ENCODE data around the gene MTM1.

The MTM1 gene

DNA sequence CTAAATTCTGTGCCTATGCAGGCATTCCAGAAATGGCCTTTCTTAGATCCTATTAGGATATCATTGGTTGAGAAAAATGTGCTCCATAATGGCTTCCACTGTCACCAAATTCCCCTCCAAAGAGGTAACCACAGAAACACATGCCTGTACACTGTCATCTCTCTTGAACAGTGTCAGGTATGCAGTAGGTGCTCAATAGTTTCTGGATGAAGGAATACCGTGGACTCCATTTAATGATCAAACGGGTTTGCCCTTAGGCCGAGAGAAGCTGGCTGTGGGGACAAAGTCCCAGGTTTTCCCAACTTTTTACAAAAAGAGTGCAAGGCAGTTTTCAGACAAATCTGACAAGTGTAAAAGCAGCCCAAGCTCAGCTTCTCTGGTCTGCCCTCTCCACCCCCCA lies 16.5 kb upstream of the MTM1 start:
- ATAC-seq, result no peak

DNA sequence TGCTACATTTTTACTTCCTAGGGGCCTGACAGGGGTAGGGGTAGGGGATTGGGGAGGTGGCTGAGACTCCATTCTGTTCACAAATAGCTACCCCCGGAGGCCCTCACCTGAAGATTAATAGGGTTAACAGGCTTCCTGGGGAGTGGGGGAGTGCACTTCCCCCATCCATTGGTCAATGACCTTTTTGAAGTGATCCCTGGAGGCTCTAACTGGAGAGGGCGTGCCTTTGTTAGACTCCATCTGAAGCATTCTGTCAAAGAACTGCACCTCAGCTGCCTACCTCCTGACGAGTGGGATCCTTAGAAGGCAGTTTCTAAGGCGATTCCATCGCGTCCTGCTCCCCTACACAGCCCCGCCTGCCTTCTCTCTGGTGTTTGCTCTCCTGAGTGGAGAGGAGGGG lies 10.0 kb upstream of the MTM1 start:
- no peak for ATAC-seq

DNA sequence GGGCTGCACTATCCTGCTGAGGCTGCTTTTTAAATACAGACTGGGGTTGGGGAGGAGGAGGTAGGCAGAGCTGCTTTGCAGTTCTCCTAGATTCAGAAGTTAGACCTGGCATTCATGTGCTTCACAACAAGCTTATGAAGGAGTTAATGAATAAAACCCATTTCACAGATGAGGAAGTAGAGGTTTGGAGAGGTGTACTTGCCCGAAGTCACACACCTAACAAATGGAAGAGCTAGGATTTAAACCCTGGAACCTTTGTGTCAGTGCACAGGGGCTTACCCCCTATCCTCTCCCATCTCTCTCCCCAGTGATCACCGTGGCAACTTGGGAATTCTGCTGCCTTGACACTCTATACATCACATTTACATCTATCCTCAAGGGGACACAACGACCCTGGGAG lies 3.6 kb upstream of the MTM1 start:
- ATAC-seq, result no peak

DNA sequence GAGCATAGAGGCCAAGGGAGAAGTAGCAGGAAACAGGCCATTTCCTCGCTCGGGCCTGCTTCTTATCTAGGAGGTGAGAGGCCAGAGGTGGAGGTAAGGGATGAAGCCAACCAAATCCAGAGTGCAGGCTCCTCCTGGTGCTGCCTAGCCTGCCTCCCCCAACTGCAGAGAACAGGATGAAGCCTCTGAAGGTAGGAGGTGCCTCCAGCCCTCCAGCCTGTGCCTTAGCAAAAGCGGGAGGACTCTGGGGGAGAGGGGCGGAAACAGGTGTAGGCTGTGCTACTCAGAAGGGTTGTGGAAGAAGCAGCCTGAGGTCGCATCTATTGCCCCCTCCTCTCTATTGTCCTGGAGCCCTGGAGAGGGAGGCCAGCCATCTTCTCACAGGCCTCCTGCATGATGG lies 2.9 kb upstream of the MTM1 start:
- ATAC-seq, result no peak

DNA sequence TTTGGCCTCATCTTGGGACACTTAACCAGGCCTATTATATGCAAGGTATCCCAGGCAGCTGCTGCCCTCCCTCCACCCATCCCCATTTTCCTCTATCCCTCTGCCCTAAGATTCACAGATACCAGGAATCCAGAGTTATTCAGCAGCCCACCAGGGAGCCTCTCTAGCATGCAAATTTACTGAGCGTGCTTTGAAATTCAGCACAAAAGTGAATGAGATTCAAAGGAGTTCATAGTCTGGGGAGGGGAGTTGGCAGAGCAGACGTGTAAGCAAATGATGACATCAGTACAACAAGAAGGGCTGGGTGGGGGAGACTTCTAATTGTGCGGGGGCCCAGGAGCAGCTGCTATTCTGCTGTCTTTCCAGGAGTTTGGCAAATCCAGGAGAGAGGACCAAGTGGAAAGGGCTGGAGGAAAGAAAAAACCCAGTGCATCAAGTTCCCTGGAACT lies 1.7 kb upstream of the MTM1 start:
- ATAC-seq, result no peak

DNA sequence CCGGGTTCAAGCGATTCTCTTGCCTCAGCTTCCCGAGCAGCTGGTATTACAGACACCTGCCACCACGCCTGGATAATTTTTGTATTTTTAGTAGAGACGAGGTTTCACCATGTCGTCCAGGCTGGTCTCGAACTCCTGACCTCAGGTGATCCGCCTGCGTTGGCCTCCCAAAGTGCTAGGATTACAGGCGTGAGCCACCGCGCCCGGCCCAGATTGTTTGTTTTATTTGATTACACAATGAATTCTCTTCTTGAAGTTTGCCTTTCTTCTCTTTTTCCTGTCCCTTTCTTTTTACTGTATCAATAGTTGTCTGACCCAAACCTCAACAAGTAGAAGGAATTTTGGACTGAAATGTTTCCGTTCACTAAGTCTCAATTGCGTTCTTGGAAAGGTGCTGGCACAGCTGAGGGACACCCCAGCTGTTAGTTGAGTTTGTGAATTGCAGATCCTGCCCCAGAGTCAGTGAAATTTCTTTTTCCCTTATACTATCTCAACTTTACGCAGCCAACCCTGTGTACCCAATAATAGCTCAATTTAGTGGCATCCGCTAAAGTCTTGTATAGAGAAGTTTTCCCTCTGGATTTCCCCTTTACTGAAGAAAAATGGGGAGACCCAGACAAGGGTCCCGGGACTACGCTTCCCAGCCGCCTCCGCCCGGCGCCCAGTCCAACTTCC lies 639 bp upstream of the MTM1 start:
- no peak for ATAC-seq

DNA sequence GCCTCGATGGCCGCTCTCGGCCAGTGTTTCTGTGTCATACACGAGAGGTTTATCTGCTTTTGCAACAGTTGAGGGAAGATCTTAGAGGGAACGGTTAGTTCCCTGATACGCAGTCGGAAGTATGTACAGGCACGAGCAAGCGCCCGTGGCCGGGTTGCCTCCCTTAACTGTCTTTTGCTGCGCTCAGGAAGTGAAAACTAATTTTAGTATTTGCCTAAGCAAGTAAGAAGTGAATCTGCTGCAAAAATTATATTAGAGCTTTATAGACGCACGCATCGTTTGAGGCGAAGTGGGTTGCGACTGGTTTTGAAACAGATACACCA lies 695 bp downstream of the MTM1 start:
- peak; percentile 15 to 27 for ATAC-seq

DNA sequence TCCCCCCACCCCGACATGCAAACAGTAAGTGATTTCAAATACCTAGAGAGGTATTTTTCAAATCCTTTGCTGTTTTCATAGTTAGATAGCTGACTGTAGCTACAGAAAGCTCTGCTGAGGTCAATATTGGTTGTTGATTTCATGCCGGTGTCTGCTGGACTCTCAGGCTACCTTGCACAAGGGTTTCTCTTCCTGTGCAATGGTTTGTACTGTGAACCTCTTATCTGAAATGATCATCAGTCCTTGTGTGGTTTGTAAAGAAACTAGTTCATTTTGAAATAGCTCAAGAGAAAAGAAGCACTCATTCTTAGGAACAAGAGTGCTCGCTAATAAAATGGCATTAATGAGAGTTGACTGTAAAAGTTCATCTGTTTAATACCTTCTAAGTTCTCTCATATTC lies 2.1 kb downstream of the MTM1 start:
- ATAC-seq, result no peak

DNA sequence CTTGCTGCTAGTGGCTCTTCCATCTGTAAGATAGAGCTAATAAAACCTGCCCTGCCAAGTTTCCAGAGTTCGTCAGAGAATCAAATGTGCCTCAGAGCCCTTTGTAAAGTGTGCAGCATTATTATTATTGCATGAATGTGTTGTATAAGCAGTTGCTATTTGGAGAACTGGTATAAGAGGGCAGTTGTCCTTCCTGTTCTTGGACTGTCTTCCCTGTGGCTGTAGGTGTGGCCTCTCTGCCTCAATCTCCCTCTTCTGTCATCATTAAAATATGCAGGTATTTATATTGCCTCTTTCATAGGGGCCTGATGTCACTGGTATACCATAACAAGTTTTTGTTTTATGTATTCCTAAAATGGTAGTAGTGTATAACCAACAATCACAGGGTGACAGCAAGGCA lies 3.8 kb downstream of the MTM1 start:
- no peak for ATAC-seq

DNA sequence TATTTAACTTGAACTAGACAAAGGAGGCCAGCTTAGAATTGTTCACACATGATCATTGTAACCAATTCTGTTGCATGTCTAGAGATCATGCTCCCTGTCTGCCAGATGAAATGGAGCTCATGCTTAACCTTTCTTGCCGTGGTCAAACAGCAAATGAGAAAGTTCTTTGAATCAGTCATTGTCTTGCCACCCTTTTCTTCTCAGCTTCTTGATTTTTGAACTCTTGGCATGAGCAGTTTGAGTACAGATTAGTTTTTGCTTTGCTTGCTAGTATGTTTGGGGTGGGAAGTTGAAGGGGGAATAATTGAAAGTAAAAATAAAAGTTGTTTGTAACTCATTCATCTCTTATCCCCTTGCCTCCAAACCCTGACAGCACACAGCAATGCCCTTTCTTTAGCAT lies 4.7 kb downstream of the MTM1 start:
- ATAC-seq, result no peak

DNA sequence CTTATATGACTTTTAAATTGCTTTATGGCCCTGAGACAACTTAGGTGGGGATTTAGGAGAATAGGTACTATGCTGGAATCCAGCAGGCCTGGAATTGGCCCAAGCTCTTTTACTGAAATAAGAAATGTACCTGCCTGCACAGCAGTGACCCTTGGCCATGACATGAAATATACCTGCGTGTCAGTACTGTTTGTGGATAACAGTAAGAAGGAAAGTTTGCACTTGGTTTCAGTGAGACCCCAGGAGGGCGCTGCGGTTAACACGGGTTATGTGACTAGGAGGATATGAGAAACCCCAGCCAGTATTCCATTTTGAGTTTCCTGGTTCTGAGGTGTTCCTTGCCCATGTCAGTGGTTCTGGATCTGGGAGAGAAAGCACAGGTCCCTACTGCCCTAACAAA lies 5.3 kb downstream of the MTM1 start:
- ATAC-seq, result no peak

DNA sequence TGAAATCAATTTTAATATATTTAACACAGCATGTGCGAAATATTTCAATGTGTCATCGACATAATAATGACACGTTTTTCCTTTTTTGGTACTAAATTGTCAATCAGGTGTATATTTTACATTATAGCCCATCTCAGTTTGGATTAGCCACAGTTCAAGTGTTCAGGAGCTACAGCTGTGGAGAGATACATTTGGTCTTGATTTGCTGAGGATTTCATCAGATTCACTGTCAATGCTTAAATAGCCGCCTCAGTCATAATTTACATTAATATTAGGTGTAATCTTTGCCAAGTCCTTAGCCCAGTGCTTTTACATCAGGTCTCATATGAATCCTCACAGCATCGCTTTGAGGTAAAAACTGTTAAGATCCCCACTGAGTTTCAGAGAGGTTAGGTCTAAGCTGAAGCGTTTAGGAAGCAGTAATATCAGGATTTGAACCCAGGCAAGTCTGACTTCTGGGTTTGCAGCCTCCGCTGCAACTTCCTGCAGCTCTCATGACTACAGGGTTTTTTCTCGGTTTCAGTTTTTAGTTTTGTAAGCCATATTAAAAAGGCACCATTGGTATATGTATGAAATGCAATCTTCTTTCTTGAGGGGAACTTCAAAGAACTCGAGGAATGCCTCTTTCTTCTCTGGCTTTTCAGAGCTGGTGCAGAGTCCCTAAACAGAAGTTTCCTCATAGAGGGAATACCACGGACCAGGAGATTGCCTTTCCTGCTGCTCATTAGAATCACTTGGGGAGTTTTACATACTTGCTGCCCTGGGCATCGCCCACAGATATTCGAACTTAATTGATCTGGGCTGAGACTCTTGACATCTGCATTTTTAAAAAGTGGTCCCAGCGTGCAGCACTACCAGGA lies 6.4 kb downstream of the MTM1 start:
- peak; percentile 50 to 52 for ATAC-seq

DNA sequence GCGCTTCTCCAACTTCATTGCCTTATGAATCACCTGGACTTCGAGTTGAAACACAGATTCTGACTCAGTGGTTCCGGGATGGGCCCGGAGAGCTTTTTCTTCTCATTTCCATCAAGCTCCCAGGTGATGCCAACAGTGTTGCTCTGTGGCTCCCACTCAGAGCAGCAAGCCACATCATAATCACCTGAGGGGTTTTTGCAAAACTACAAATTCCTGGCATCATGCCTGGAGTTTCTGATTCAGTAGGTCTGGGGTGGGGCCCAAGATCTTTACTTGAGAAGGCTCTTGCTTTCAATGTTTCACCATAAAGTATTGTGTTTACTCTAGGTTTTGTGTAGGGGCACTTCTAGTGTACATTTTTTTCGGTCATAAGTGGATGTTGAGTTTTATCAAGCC lies 7.0 kb downstream of the MTM1 start:
- peak; percentile 68 to 74 for ATAC-seq

DNA sequence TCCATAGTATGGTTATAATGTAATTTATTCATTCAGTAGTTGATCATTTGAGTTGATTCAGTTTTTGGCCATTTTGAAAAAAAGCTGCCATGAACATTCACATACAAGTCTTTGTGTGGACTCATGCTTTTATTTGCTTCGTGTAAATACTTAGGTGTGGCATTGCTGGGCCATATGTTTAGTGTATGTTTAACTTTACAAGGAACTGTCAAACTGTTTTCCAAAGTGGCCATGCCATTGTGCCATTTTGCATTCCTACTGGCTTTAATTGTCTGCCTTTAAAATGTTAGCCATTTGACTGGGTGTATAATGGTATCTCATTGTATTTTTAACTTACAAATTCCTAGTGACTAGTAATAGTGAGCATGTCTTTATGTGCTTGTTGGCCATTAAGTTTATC lies 8.8 kb downstream of the MTM1 start:
- no peak for ATAC-seq

DNA sequence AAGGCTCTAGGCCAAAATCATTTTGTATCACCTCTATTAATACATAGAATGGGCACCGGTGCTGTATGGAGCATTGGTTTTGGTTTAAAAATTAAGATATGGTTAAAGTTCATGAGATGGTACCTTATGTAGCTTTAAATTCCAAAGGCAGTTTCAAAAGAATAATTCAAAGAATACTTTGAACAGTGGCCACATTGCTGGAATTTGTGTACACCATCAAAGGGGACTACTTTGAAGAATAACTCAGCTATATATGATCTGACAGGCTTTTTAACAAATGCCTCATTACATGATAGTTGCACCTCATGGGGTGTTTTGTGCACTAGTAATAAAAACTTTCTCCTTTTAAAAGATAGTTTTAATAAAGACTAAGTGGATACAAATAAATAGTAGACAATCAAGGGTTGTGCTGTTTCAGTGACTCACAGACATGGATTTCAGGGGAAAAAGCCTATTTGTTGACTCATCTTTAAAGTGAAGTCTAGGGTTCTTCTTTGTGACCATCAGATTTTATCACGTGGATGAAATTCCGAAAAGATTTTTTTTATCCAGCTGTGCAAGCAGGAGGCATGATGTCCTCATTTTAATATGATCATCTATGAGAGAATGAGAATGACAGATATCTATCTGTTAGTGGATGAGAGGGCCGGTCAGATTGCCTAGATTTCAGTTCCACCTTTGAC lies 12.8 kb downstream of the MTM1 start:
- ATAC-seq, result peak in 1 of 2 donors; percentile 30

DNA sequence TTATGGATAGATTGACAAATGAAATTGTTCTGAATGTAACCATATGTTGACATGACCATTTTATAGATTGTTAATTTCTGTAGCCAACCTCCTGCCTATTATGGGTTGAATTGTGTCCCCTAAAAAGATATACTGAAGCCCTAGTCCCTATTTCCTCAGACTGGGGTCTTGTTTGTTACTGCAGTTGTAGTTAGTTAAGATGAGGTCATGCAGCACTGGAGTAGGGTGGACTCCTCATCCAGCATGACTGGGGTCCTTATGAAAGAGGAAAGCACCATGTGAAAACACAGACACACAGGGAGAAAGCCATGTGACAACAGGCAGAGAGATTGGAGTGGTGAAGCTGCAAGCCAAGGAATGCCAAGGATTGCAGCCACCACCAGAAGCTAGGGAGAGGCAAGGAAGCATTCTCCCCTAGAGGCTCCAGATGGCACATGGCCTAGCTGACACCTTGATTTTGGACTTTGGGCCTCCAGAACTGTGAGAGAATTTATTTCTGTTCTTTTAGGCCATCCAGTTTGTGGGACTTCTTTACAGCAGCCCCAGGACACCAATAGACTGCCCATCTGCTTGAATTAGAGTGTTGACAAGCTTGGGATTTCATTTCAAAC lies 14.0 kb downstream of the MTM1 start:
- ATAC-seq, result no peak

DNA sequence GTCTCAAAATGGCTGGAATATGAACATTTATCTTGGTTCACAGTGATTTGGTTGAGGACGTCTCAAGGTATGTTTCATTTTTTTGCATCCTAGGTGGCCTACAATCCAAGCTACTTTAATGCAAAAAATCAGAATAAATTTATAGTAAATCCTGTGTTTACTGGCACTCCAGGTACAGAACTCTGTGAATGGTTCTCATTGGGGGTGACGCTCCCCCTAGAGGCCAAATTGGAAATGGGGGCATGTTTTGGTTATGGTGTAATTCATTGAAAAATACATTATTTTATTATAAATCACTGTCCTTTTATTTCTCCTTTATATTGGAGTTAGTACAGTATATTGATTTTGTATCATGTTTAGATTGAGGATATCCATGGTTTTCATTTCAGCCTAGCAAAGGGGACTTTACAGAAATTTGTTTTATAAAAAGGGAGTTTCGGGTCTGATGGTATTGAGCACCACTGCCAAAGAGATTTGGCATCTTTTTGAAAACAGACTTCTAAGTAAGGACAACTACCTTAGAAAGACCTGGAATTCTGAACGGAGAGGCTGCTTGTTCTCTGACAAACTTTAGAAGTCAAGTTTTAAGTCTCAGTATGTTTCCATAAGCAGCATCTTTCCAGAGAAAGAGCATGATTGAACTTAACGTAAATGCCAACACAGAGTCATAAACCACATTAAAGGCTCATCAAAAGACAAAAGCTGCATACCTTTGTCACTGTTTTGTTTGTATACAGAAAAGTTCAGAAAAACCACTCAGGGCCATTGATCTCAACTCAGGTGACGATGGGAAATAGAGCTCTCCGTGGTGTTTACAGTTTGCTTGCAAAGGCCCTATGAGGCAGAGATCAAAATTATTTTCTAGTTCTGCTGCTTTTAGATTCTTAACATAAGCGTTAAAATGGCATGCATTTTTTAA lies 19.4 kb downstream of the MTM1 start:
- no peak for ATAC-seq

DNA sequence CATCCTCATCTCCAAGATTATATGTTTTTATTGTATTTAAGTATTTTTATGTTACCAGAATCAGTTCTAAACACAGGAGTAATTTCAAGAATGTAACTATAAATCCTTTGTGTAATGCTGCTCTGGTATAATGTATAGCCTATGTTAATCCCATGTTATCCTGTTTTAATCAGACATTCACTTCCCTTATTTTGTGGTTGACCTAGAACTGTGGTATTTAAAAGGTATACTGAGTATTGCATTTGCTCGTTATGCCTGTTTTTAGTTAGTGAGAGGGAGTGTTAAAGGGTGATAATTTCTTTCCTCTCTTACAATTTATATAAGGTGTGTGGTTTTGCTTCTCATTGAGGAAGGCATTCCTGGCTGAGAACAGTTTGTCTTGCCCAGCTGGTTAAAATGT lies 26.2 kb downstream of the MTM1 start:
- ATAC-seq, result no peak

DNA sequence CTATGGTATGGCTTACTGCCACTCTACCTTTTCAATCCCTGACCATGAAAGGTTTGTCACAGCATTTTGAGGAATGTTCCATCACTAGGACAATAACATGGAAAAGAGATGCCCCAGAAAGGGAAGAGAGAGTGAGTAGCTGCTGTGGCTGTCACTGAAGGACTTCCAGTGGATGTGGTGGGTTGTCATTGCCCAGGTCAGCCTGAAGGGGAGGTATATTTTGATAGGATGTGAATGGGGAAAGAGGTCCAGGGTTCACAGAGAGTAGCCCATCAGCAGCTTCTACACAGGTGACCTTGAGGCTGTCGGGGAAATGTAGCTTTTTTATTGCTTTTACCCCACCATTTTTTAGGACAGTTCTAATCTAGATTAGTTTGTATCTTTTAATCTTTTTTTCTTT lies 30.8 kb downstream of the MTM1 start:
- no peak for ATAC-seq

DNA sequence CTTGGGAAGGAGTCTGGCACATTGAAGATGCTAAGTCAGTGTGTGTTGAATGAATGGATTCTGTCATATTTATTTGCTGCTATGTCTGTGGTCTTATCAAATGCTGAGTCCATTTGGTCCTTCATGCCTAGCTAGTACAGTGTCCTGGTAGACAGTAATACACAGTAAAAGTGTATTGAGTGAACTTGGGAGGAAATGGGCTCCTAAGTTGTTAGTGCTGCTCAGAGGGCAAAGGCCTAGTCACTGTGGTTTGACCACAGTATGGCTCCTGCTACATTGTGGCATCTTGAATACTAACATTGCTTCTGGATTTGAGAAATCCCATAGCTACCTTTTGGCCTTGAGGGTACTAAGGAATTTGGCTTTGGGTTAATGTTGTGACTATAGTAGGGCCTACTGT lies 33.9 kb downstream of the MTM1 start:
- no peak for ATAC-seq

DNA sequence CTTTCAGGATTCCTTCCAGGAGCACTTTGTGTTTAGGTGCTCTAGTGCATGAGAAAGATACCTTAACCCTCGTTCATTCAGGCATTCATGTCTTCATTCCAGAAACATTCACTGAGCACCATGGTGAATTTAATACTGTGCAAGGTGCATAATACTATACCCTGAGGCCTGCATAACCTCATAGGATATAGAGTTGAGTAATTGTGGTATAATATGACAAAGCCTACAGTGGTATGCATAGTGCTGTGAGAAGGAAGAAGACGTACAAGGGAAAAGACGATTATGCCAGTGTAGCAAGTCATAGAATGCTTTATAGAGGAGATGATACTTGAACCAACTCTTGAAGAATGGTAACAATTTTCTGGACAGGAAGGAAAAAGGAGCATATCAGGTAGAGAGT lies 34.3 kb downstream of the MTM1 start:
- ATAC-seq, result no peak

DNA sequence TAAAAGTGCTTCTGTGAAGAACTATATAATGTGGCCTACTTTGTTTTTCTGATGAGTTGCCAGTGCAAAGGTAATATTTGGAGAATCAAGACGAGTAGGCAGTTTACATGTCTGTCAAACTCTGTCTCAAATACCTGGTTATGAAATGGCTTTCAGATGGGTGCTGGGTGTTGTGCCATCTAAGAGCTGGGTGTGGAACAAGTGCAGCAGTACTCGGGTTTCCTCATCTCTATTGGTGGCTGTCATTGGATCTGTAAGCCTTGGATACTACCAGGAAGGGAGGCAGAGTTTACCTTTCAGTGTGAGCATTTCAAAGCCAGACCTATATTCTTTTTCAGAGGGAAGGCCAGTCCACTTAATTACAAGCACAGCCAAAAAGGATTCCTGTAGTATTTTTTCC lies 37.2 kb downstream of the MTM1 start:
- no peak for ATAC-seq

DNA sequence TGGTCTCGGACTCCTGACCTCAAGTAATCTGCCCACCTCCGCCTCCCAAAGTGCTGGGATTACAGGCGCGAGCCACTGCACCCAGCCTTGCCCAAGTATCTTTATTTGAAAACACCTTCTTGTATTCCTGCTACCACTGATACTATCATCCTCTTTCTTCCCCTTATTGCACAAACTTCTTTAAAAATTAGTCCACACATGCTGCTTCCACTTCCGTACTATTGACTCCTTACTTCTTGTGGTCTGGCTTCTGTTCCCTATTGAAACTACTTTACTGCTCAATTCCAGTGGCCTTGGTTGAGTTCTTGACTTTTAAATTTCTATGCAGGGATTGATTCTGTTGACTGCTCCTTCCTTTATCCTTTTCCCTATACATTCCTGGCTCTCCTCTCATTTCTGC lies 38.8 kb downstream of the MTM1 start:
- ATAC-seq, result no peak

All from activated CD4-positive, CD25-positive, alpha-beta regulatory T cell treated with anti-CD3 and anti-CD28 coated beads, Interleukin-2, amount 50 U/mL, for 24 hours (primary cell).